Nephron progenitor cell (in vitro differentiated cells): ENCODE measurements around the gene GPATCH2.
A peak's percentile ranks its signal among the peaks of the same experiment; 100 is the strongest.

ENCODE experiments used
- DNase-seq: peaks from one replicate; pipeline ENCODE4 v3.0.0; 2021
- H3K27ac Mint-ChIP-seq: 2 replicates; pipeline ENCODE4 v1.8.0; 2021; ENCODE audit warnings: mild to moderate bottlenecking, moderate library complexity, mixed read lengths
- H3K27me3 Mint-ChIP-seq: 2 replicates; pipeline ENCODE4 v1.8.0; 2021; ENCODE audit warnings: mild to moderate bottlenecking, low read depth, mixed read lengths; ENCODE audit not compliant: poor library complexity
- H3K36me3 Mint-ChIP-seq: 2 replicates; pipeline ENCODE4 v1.8.0; 2021; ENCODE audit warnings: low read depth, mixed read lengths
- H3K4me1 Mint-ChIP-seq: 2 replicates; pipeline ENCODE4 v1.8.0; 2021; ENCODE audit warnings: mixed read lengths
- H3K4me3 Mint-ChIP-seq: 2 replicates; pipeline ENCODE4 v1.8.0; 2021; ENCODE audit warnings: mild to moderate bottlenecking, moderate library complexity, mixed read lengths
- H3K9me3 Mint-ChIP-seq: 2 replicates; pipeline ENCODE4 v1.8.0; 2021; ENCODE audit warnings: mild to moderate bottlenecking, moderate library complexity, mixed read lengths
- TF ChIP-seq, protein P1 (sequence below): fragments of 200-600 bp; sonication (generic); IDR thresholded peaks from 2 replicates; pipeline ENCODE4 v1.5.0; 2021; ENCODE audit warnings: antibody characterized with exemption

The GPATCH2 gene

DNA sequence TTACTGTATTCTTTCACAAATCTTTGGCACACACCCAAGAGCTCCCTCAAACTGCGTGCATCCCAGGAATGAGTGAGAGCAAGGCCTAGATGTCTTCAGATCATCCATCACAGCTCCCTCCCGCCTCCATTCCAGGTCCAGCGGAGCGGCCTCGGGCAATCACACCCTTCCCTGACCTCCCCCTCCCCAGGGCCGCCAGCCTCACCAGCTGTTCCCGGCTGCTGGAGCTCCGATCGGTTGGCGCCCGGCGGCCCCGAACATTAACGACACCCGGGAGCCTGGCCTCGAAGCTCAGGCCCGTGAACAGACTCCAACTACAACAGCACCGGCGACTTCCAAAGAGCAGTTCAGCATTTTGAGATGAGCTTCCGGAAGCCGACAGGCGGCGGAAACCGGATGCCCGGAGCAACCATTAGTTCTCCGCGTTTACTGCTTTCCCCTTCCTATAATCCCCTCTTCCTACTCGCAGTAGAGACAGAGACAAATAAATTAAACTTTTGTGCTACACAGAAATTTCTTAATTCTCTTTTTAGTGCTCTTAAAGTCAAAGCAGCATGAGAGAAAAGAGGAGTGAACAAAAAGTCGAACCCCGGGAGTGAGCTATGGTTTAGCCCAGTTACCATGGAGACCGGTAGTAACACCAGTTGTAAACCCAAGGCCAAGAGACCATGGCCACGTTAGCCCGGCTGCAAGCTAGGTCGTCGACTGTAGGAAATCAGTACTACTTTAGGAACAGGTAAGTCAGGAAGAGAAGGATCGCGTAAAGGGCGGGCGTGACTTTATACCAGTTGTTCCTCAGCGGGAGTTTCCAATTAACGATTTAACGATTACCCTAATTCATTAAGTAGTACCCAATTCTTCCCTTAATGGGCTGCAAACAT, at the start of gene GPATCH2, which contains the start of gene SPATA17:
TSS of gene GPATCH2 (minus strand) at position 380 of the 881 bp plus-strand sequence. CDS start at position 261, 119 bp downstream.
TSS of gene SPATA17 (plus strand) at position 634 of the 881 bp plus-strand sequence. CDS start at position 669, 35 bp downstream.
- DNase-seq = peak; percentile 73
- Mint-ChIP-seq H3K36me3 (no peaks in the 10 kb centered on the region), H3K4me1 (peaks cover 39% of the 10 kb centered on the region), H3K9me3 (no peaks in the 10 kb centered on the region), H3K27ac (peak within 1 kb of the TSS; percentile 100), H3K4me3 (peak within 1 kb of the TSS; percentile 96), H3K27me3 (peaks cover 5% of the 10 kb centered on the region)
- TF ChIP-seq, protein P1, sequence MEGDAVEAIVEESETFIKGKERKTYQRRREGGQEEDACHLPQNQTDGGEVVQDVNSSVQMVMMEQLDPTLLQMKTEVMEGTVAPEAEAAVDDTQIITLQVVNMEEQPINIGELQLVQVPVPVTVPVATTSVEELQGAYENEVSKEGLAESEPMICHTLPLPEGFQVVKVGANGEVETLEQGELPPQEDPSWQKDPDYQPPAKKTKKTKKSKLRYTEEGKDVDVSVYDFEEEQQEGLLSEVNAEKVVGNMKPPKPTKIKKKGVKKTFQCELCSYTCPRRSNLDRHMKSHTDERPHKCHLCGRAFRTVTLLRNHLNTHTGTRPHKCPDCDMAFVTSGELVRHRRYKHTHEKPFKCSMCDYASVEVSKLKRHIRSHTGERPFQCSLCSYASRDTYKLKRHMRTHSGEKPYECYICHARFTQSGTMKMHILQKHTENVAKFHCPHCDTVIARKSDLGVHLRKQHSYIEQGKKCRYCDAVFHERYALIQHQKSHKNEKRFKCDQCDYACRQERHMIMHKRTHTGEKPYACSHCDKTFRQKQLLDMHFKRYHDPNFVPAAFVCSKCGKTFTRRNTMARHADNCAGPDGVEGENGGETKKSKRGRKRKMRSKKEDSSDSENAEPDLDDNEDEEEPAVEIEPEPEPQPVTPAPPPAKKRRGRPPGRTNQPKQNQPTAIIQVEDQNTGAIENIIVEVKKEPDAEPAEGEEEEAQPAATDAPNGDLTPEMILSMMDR = no peak

DNA sequence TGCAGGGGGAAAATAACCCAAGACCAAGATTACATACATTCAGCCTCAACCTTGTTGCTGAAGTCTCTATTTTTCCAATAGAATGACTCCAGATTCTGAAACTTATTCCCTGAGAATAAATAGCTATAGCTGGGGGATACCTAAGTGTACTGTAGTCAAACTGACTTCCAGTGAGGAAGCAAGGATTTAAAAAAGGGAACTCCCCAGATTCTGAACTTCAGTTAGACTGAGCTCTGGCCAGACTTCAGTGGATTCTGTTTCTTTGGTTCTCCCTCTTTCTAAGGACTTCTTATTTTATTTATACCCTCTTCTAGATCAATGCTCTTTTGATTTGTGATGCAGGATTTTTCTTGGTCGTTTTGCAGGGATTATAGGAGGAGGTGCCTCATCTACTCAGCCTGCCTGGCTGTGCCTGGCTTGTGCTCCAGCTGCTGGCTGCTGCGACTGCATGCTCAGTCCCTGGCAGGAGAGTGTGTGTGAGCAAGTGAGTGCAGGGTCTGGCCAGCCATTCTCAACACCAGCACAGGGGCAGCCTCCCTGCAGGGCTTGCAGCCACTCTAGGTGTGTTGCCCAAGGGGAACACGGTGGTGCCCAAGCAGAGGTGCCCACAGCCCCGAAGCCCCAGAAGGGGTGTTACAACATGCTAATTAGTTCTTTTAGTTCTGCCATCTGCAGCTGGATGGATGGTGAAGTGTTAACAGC, 43.3 kb upstream of the GPATCH2 start:
- TF ChIP-seq, protein P1 = no peak
- Mint-ChIP-seq H3K27me3 (peaks cover 3% of the 10 kb centered on the region), H3K36me3 (no peaks in the 10 kb centered on the region), H3K27ac (no peak overlapping the region), H3K4me1 (no peaks in the 10 kb centered on the region), H3K4me3 (no peak overlapping the region), H3K9me3 (no peaks in the 10 kb centered on the region)
- no peak for DNase-seq

DNA sequence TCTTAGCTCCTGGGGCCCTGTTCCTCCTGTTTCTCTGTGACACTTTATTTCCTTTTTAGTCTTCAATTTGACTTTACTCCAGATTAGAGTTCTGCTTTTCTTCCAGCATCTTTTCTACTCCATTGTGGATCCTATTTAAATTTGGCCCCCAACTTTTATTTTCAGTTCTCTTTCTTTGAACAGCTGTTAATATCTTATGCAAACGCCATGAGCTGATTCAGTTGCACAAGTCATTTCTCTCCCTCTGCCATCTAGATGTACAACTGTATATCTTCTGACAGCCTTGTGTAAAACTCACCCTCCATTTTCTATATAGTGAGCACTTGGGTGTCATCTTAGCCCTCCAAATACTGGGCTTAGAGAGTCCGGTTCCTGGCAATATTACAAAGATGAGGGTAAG, 42.5 kb upstream of the GPATCH2 start:
- H3K9me3 Mint-ChIP-seq = no peaks in the 10 kb centered on the region
- no peak overlapping the region for H3K27ac Mint-ChIP-seq
- no peaks in the 10 kb centered on the region for H3K36me3 Mint-ChIP-seq
- no peaks in the 10 kb centered on the region for H3K4me1 Mint-ChIP-seq
- no peak overlapping the region for H3K4me3 Mint-ChIP-seq
- peaks cover 3% of the 10 kb centered on the region for H3K27me3 Mint-ChIP-seq
- DNase-seq = no peak
- TF ChIP-seq, protein P1 = no peak

DNA sequence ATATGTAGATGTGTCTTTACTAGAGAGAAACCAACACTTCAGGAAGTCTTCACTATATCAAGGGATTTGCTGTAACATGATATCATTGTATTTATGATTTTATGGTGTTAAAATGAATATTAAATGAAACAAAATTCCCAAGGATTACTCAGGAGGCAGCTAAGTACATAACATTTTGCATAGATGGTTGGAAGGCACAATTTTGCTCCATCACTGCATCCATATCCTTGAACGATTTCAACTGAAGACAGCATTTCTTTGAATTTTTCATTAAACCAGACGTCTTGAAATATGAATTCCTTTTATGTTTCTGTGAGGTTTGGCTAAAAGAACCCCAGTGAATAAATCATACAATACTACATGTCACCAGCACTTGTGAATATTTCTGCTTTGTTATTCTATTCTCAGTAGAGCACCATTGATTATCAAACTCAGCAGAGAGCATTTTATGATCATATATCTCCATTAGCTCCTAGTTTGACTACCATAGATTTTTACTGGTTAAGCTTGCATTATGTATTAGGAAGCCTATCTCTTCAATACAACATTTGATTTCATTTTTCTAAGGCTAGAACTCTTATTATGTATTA, 37.6 kb upstream of the GPATCH2 start:
- TF ChIP-seq, protein P1 = no peak
- no peaks in the 10 kb centered on the region for H3K36me3 Mint-ChIP-seq
- no peak overlapping the region for H3K4me3 Mint-ChIP-seq
- no peaks in the 10 kb centered on the region for H3K9me3 Mint-ChIP-seq
- no peak for DNase-seq
- peaks cover 3% of the 10 kb centered on the region for H3K27me3 Mint-ChIP-seq
- H3K27ac Mint-ChIP-seq = no peak overlapping the region
- no peaks in the 10 kb centered on the region for H3K4me1 Mint-ChIP-seq

DNA sequence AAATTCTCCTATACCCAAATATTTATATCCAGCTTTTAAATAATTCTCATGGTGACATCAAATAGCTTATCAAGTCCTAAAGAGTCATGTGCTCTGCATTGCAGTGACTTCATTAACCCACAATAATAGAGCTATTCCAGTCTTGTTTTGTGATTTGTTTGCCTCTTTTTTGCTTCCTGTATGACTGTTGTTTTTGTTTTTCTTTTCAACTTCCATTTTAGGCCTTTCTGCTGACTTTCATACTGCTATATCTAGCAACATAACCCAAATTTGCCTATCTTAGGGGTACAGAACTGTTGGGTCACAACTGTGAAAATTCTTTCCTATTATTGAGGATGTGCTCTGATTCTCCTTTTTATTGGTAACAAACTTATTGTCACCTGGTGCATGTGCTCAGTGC, 30.5 kb upstream of the GPATCH2 start:
- Mint-ChIP-seq H3K36me3 (no peaks in the 10 kb centered on the region), H3K27me3 (no peaks in the 10 kb centered on the region), H3K27ac (no peak overlapping the region), H3K9me3 (no peaks in the 10 kb centered on the region), H3K4me1 (no peaks in the 10 kb centered on the region), H3K4me3 (no peak overlapping the region)
- TF ChIP-seq, protein P1 = no peak
- DNase-seq = no peak
